GDM1 (cell line): ENCODE results near the gene TXNDC16.
"Not testable (repeated sequence)": the region's sequence is repeated elsewhere in the genome, so short reads cannot be mapped to it uniquely, and the experiment has no call there.

ENCODE experiments used
- DNase-seq: peaks from one replicate; lab custom pipeline; 2025; lab: John Stamatoyannopoulos, UW

The TXNDC16 gene, protein sequence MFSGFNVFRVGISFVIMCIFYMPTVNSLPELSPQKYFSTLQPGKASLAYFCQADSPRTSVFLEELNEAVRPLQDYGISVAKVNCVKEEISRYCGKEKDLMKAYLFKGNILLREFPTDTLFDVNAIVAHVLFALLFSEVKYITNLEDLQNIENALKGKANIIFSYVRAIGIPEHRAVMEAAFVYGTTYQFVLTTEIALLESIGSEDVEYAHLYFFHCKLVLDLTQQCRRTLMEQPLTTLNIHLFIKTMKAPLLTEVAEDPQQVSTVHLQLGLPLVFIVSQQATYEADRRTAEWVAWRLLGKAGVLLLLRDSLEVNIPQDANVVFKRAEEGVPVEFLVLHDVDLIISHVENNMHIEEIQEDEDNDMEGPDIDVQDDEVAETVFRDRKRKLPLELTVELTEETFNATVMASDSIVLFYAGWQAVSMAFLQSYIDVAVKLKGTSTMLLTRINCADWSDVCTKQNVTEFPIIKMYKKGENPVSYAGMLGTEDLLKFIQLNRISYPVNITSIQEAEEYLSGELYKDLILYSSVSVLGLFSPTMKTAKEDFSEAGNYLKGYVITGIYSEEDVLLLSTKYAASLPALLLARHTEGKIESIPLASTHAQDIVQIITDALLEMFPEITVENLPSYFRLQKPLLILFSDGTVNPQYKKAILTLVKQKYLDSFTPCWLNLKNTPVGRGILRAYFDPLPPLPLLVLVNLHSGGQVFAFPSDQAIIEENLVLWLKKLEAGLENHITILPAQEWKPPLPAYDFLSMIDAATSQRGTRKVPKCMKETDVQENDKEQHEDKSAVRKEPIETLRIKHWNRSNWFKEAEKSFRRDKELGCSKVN

DNA sequence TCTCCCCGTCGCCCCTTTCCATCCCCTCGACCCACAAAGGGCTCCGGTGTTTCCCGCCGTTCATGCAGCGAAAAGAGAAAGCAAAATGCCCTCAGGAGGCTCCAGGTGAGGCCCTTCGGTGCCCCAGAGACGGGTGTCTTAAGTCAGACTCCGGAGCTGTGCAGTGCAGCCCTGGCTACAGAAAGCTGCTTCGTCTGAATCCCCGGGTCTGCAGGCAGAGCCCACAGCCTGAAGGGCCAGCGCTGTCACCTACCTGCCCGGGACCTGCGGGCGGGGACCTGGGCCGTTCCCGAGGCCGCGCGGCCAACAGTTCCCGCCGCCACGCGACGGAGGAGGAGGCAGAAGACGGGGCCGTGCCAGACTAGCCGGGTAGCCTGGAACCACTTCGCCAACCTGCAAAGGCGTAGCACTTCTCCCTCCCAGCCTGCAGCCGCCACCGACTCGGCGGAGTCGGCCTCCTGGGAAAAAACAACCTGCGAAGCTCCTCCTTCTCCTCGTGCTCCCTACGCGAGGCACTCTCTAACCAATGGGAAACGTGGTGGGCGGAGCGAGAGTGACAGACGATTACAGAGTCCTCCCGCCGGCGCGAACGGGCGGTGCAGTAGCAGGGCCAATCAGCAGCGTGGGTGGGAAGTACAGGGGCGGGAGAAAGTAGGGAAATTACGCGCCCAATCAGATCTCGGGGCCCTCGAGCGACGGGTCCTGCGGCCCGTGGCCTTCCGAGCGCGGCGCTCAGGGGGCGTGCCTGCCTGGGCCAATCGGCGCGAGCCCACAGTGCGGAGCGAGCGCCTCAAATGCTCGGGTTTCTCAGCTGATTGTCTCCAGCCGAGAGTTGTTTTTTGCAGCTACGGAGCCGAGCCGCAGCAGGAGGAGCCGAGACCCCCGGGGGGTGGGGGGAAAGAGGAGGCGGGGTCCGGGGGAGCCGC, at the start of gene TXNDC16, which contains the start of gene GPR137C:
Gene TXNDC16, minus strand, starts transcription at position 443 of the 926 bp plus-strand sequence. CDS start 8,948 bp downstream, outside the sequence.
Gene GPR137C, plus strand, starts transcription at position 774 of the 926 bp plus-strand sequence. CDS start 312 bp downstream, outside the sequence.
- DNase-seq, result peak; percentile 99

DNA sequence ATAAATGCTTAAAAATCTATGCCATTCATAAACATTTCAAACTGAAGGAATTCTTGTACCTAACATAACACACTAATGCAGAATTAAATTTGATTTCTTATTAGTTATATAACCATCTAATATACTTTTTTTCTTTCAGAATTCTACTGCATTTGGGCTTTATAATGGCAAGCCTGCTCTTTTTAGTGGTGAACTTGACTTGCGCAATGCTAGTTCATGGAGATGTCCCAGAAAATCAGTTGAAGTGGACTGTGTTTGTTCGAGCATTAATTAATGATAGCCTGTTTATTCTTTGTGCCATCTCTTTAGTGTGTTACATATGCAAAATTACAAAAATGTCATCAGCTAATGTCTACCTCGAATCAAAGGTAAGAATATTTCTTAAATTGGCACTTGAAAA, 47.7 kb upstream of the TXNDC16 start:
- no peak for DNase-seq

DNA sequence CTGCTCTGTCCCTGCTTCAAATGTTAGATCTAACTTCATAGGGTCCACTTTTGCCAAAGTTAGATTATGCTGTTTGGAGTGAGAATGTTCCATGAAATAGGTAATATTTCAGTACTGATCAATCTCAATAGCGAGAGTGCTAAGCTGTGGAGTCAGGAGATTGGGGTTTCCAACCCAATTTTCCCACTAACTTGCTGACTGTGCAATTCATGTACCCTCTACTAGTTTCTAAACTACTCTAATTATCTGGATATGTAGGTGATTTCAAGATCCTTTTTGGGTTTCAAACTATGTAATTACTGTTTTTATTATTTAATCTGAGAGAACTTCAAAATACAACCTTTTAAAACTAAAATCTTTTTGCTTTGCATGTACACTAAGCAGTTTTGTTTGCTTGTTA, 46.3 kb upstream of the TXNDC16 start:
- no peak for DNase-seq

DNA sequence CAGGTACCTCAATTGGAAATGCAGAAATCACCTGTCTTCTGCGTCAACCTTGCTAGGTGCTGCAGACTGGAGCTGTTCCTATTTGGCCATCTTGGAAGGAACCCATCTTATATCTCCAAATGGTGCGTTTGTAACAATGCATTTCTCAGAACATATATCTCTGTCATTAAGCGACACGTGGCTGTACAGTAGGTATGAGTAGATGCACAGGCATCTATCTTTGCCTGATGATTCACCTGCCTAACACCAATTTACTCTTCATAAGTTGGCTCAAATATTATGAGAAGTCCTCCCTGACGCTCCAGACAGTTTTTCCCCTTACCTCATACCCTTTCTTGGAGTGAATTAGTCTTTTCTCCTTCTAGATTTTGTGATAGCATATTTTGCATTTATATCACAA, 44.6 kb upstream of the TXNDC16 start:
- no peak for DNase-seq

DNA sequence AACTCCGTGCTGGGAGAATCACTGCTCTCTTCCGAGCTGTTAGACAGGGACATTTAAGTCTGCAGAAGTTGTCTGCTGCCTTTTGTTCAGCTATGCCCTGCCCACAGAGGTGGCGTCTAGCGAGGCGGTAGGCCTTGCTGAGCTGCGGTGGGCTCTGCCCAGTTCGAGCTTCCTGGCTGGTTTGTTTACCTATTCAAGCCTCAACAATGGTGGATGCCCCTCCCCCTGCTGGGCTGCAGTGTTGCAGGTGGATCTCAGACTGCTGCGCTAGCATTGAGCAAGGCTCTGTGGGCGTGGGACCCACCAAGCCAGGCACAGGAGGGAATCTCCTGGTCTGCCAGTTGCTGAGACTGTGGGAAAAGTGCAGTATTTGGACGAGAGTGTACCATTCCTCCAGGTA, 44.0 kb upstream of the TXNDC16 start:
- no peak for DNase-seq

DNA sequence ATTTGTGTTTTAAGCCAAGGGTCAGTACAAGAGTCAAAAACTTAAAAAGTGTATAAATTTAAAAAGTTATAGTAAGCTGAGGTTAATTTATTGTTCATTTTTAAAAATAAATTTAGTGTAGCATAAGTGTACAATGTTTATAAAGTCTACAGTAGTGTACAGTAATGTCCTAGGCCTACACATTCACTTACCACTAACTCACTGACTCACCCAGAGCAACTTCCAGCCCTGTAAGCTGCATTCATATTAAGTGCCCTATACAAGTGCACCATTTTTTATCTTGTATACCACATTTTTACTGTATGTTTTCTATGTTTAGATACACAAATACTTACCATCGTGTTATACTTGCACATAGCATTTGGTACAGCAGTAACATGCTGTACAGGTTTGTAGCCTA, 38.0 kb upstream of the TXNDC16 start:
- DNase-seq, result no peak

DNA sequence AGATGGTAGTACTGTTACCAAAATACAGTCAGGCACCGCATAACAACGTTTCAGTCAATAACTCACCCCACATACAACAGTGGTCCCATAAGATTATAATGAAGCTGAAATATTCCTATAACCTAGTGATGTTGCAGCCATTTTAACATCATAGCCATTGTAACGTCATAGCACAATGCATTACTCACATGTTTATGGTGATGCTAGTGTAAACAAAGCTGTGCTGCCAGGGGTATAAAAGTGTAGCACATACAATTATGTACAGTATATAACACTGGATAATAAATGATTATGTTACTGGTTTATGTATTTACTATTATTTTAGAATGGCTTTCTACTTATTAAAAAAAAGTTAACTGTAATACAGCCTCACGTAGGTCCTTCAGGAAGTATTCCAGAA, 37.3 kb upstream of the TXNDC16 start:
- DNase-seq, result no peak

DNA sequence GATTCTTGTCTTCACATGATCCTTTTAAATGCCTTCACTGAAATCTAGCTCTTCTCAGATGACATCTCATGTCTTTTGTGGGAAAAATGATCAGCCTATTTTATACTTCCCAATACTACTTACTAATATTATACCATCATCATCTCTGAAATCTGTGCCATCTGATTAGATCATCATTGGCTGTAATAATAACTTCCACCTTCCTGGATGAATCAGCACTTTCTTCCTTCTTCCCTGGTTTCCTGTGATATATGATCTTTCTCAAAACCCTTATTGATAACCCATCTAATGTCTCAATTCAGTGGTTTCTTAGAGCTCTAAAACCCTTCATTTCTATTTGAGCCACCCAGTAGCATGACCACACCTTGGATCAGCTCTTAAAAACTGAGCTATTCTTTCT, 31.2 kb upstream of the TXNDC16 start:
- no peak for DNase-seq

DNA sequence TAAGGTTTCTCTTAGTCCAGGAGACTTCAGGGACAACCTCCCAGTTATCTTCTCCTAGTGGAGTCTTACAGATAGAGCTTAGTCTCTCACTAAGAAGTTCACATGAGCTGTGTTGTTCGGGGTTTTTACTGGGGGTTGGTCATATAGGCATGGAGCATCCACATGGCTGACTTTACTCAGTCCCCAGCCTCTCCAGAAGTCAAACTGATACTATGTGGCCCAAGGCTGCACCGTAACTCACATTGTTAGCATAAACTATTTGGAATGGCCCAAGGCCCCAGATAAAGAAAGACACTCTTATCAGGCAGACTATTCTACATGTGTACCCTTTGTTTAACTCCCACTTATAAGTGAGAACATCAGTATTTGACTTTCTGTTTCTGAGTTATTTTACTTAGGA, 23.6 kb upstream of the TXNDC16 start:
- no peak for DNase-seq

DNA sequence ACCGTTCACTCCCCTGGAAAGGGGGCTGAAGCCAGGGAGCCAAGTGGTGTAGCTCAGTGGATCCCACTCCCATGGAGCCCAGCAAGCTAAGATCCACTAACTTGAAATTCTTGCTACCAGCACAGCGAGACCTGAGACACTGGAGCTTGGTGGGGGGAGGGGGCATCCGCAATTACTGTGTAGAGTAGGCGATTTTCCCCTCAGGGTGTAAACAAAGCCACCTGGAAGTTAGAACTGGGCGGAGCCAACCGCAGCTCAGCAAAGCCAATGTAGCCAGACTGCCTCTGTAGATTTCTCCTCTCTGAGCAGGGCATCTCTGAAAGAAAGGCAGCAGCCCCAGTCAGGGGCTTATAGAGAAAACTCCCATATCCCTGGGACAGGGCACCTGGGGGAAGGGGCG, 16.1 kb upstream of the TXNDC16 start:
- DNase-seq, result not testable (repeated sequence)

DNA sequence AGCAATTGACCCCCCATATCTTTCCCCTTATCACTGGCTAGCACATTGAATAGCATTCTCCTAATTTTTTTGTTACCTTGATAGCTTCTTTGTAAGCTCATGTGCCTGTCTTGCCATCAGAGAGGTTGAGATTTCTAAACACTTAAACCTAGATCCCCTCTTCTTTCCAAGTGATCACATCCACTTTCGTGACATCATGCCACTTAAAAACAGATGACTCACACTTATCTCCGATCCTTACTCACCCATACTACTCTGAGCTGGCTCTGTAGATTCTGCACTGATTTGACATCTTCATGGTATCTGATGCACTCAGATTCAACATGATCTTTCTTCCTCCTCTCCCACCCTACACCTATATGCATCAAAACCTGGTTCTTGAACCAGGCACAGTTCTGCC, 10.8 kb upstream of the TXNDC16 start:
- DNase-seq, result no peak

DNA sequence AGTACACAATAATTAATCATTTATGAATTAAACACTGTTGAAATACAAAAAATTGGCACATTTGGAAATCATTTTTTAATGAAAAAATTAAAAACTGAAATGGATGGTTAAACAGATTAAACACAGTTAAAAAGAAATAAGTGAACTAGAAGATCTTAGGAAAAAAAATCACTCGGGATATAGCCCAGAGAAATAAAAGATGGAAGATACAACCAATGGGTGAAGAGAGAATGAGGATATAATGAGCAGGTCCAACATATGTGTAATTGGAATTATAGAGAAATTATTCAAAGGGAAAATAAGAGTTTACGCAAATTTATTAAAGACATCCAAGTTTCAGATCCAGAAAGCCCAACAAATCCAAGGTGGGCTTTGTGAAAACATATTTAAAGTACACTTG, 6.4 kb upstream of the TXNDC16 start:
- DNase-seq, result no peak

DNA sequence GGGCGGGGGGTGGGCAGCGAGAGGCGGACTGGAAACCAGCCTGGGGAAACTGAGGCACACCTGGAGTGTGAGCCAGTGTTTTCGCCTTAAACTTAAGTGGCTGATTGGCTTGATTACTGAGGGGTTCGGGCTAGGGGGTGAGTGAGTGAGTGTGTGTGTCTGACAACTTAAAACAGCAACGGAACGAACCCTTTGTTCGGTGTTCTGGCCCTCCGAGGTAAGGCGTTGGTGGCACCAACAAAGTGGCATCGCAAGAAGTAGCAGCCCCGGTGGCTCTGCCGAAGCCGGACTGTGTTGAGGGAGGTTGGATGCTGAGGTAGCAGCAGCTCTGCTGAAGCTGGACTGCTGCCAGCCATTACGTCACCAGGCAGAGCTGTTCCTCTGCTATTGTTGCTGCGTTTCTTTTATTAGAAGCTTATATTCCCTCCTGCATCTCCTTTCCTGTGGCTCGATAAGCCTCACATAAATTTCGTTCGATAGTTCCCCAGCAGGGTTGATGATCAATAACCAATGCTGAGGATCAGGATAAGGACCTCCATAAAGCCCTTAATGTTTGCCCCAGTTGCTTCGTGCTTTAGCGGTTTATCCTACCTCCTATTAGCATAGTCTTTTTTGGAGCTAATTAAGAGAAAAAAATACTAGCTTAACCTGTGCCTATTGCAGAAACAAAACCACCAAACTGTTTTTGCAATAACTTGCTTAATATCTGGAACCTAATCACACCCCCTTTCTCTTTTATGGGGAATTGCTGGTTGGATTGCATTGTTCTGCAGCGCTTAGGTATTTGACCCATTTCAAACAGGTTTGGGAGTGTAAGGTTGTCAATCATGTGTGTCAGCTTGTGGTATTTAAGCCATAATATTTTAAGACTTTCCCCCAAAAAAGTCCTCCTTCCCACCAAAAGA, 1.6 kb upstream of the TXNDC16 start:
- DNase-seq, result peak; percentile 59

DNA sequence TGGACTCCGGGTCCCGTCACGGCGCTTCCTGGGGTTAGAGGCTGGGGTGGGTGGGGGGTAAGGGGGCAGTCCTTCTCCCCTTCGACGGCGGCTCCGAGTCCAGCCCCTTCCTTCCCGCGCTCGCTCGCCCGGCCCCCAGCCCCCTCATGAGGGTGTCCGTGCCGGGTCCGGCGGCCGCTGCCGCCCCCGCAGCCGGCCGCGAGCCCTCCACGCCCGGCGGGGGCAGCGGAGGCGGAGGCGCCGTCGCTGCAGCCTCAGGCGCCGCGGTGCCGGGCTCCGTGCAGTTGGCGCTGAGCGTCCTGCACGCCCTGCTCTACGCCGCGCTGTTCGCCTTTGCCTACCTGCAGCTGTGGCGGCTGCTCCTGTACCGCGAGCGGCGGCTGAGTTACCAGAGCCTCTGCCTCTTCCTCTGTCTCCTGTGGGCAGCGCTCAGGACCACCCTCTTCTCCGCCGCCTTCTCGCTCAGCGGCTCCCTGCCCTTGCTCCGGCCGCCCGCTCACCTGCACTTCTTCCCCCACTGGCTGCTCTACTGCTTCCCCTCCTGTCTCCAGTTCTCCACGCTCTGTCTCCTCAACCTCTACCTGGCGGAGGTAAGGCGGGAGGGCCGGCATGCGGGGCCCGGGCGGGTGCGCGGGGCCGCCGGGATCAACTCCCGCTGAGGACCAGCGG, 831 bp upstream of the TXNDC16 start:
- peak; percentile 14 for DNase-seq

DNA sequence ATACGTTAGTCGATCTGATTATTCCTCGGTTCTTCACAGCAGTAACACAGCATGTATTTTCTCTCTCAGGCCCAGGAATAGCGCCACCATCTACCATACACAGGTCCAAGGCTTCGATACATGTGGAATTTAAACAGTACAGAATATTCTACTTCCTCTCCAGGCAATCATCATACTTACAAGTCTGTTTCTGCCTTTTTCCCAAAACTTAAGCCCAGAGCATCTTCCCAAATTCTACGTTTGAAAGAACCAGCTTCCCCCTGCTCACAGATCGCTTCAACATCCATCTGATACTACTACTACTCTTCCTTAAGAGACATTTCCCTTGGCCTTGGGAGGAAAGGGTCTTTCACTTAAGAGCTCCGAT, 626 bp downstream of the TXNDC16 start:
- DNase-seq, result peak; percentile 6

DNA sequence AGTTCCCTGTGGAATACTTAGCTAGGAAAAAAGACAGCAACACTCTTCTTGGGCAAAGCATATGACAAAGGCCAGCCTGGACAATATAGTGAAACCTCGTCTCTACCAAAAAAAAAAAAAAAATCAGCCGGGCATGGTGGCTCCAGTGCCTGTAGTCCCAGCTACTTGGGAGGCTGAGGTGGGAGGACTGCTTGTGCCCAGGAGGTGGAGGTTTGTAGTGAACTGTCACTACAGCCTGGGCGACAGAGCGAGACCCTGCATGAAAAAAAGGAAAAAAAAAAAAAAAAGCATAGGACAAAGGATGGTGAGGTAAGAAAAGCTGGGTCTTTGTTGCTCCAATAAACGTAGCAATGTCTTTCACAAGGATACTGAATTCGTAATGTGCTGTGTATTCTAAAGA, 1.1 kb downstream of the TXNDC16 start:
- DNase-seq, result no peak

DNA sequence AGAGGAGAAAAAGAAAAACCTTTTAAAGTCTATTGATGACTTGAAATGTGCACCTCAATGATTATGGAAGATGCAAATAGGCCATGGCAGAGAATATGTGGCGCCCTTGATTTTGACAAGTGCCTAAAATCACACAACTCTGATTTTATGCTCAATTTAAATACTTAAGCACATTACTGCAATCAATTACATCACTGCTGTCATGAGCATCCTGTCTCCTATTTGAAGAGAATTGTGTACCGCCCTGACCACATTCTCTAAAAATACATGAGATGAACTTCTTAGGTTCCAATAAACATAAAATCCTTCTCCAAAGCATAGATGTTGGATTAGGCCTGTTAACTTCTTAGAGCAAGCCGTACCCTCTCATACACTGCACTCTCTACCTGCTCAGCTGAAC, 1.6 kb downstream of the TXNDC16 start:
- no peak for DNase-seq

DNA sequence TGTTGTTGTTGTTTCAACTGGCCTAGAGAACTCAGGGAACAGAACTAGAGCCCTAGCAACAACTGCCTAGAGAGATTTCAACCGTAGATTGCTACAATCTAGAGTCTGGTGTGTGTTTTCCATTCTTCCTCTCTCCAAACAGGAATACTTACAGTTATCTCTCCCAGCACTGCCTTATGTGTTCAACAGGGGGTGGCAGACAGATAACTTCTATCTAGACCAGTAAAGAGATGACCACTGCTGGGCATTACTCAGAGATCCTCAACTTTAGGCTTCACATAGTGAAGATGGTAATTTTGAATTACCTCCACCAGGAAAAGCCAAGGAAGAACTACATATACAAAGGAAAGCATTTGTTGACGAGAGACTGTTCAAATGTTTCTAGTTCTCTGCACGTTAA, 4.8 kb downstream of the TXNDC16 start:
- no peak for DNase-seq

DNA sequence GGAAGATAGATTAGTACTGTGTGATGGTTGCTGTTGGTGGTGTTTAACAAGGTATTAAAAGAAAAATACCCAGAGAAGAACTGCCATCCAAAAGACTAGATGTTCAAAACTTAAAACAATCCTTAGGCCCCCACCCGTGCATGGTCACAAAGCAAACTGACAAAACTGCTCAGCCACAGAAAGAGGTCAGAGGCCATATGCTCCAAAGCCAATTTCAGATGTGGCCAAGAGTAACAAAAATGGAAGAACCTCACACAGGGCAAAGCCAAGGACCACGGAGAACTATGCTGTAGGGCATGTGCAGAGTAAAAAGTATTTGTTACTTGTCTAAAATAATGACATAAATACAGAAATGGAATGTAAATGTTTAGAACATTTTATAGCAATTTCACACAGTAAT, 5.3 kb downstream of the TXNDC16 start:
- no peak for DNase-seq

DNA sequence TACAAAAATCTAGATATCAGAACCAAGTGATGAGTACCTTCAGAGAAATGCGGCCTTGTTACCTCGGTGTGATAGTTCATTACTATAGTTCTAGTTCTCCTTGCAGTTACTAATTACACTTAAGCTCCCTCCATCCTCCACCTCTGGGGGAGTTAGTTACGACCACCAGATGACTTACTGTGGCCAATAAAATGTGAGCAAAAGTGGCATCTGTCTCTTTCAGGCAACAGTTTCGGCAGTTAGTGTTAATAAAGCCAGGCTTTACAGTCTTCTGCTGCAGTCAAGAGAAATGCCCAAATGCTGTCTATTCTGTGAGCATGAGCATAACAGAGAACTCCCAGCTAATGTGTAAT, 6.0 kb downstream of the TXNDC16 start:
- DNase-seq, result no peak
